Peyer's patch (tissue), 4 donors: ENCODE results near the gene SORL1-AS1.

Experiments used
- POLR2A ChIP-seq, 2 donors: fragments of 450-650 bp; IDR thresholded peaks; one replicate each; pipeline ENCODE4 v1.5.1; 2017; ENCODE audit warnings: antibody characterized with exemption in 2 of 2, mild to moderate bottlenecking in 2 of 2, moderate library complexity in 2 of 2
- TF ChIP-seq, protein P1 (sequence below), 6 experiments: fragments of 450-650 bp in 4 of 6; fragments of 200-600 bp in 2 of 6; sonication (generic) in 1 of 6; IDR thresholded peaks; one replicate each; pipeline ENCODE4 v1.5.1; 2017 to 2019; ENCODE audit warnings: antibody characterized with exemption in 6 of 6, mild to moderate bottlenecking in 3 of 6, moderate library complexity in 1 of 6

DNA sequence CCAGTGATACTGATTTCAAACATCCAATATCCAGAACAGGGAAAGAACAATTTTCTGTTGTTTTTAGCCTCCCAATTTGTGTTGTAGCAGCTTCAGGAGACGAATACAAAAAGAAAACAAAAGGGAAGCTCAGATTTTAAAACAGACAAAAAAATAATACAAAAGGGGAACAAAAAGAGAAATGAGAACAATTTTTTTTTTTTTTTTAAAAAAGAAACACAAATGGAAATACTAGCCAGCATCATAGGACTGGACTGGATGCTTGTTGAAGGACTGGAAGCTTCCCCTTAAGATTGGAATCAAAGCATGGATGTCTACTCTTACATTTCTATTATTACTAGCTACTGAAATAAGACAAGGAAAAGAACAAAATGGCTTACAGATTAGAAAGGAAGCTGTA, 47.1 kb downstream of the SORL1-AS1 start:
- no peak for TF ChIP-seq POLR2A (IDR thresholded peaks at IDR 0.05)
- TF ChIP-seq, protein P1, sequence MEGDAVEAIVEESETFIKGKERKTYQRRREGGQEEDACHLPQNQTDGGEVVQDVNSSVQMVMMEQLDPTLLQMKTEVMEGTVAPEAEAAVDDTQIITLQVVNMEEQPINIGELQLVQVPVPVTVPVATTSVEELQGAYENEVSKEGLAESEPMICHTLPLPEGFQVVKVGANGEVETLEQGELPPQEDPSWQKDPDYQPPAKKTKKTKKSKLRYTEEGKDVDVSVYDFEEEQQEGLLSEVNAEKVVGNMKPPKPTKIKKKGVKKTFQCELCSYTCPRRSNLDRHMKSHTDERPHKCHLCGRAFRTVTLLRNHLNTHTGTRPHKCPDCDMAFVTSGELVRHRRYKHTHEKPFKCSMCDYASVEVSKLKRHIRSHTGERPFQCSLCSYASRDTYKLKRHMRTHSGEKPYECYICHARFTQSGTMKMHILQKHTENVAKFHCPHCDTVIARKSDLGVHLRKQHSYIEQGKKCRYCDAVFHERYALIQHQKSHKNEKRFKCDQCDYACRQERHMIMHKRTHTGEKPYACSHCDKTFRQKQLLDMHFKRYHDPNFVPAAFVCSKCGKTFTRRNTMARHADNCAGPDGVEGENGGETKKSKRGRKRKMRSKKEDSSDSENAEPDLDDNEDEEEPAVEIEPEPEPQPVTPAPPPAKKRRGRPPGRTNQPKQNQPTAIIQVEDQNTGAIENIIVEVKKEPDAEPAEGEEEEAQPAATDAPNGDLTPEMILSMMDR (IDR thresholded peaks at IDR 0.05): no peak
